H9 (cell line): ENCODE measurements around the gene WFDC12. TPM values are rescaled to one million over a fixed set of nuclear protein-coding genes. Genes with fewer than 3 reads are reported as not detected.

ENCODE experiments used
- DNase-seq: peaks from one replicate; pipeline ENCODE4 v3.0.0-alpha.2; 2017
- H2AFZ ChIP-seq: one replicate; pipeline ENCODE4 v1.6.1; 2013; ENCODE audit warnings: mild to moderate bottlenecking, low read length, control low read depth, moderate library complexity
- H2AK5ac ChIP-seq: 2 replicates; pipeline ENCODE4 v1.6.1; 2013; ENCODE audit warnings: low read length, control low read depth, mixed read lengths; ENCODE audit not compliant: insufficient read length
- H2BK120ac ChIP-seq: one replicate; pipeline ENCODE4 v1.6.1; 2013; ENCODE audit warnings: low read depth, mild to moderate bottlenecking, low read length, control low read depth, inconsistent platforms; ENCODE audit not compliant: poor library complexity, severe bottlenecking
- H2BK12ac ChIP-seq: 2 replicates; pipeline ENCODE4 v1.6.1; 2013; ENCODE audit warnings: low read length, control low read depth, mixed read lengths, low read depth; ENCODE audit not compliant: insufficient read length
- H2BK15ac ChIP-seq: 2 replicates; pipeline ENCODE4 v1.6.1; 2013; ENCODE audit warnings: low read depth, low read length, control low read depth
- H2BK20ac ChIP-seq: one replicate; pipeline ENCODE4 v1.6.1; 2013; ENCODE audit warnings: low read depth, mild to moderate bottlenecking, low read length, control low read depth, inconsistent platforms; ENCODE audit not compliant: poor library complexity, severe bottlenecking
- H2BK5ac ChIP-seq: 2 replicates; pipeline ENCODE4 v1.6.1; 2013; ENCODE audit warnings: low read length, control low read depth, mixed read lengths; ENCODE audit not compliant: insufficient read length
- H3K14ac ChIP-seq: 2 replicates; pipeline ENCODE4 v1.6.1; 2013; ENCODE audit warnings: low read length, control low read depth; ENCODE audit not compliant: insufficient read depth
- H3K18ac ChIP-seq: 2 replicates; pipeline ENCODE4 v1.6.1; 2013; ENCODE audit warnings: low read depth, mild to moderate bottlenecking, mixed read lengths, low read length, control low read depth; ENCODE audit not compliant: insufficient read length
- H3K23ac ChIP-seq: 2 replicates; pipeline ENCODE4 v1.6.1; 2013; ENCODE audit warnings: low read length, control low read depth, mixed read lengths, low read depth; ENCODE audit not compliant: insufficient read length
- H3K23me2 ChIP-seq: 2 replicates; pipeline ENCODE4 v1.6.1; 2013; ENCODE audit warnings: low read depth, mild to moderate bottlenecking, mixed read lengths, low read length, control low read depth; ENCODE audit not compliant: insufficient read length, poor library complexity, severe bottlenecking
- H3K27ac ChIP-seq: 2 replicates; pipeline ENCODE4 v1.5.1; 2013; ENCODE audit warnings: low read length, control low read depth, mixed read lengths, low read depth; ENCODE audit not compliant: insufficient read length
- H3K27me3 ChIP-seq: 2 replicates; pipeline ENCODE4 v1.6.1; 2013; ENCODE audit warnings: low read length, control low read depth, inconsistent platforms; ENCODE audit not compliant: insufficient read depth
- H3K4ac ChIP-seq: 2 replicates; pipeline ENCODE4 v1.6.1; 2013; ENCODE audit warnings: low read depth, mild to moderate bottlenecking, control low read depth, inconsistent platforms, low read length, moderate library complexity
- H3K4me1 ChIP-seq: 2 replicates; pipeline ENCODE4 v1.6.1; 2013; ENCODE audit warnings: low read length, control low read depth, inconsistent platforms; ENCODE audit not compliant: insufficient read depth
- H3K4me2 ChIP-seq: 2 replicates; pipeline ENCODE4 v1.6.1; 2013; ENCODE audit warnings: low read length, control low read depth, mixed read lengths; ENCODE audit not compliant: insufficient read length, insufficient read depth
- H3K56ac ChIP-seq: 2 replicates; pipeline ENCODE4 v1.6.1; 2013; ENCODE audit warnings: low read depth, mild to moderate bottlenecking, mixed read lengths, low read length, control low read depth; ENCODE audit not compliant: insufficient read length
- H3K79me1 ChIP-seq: 2 replicates; pipeline ENCODE4 v1.6.1; 2013; ENCODE audit warnings: low read depth, mild to moderate bottlenecking, moderate library complexity, low read length, control low read depth, inconsistent platforms; ENCODE audit not compliant: insufficient read depth, poor library complexity, severe bottlenecking
- H3K79me2 ChIP-seq: 2 replicates; pipeline ENCODE4 v1.6.1; 2013; ENCODE audit warnings: low read length, control low read depth, inconsistent platforms; ENCODE audit not compliant: insufficient read depth
- H3K9ac ChIP-seq: 2 replicates; pipeline ENCODE4 v1.6.1; 2013; ENCODE audit warnings: low read length, control low read depth, mixed read lengths; ENCODE audit not compliant: insufficient read length; ENCODE audit errors: extremely low read depth
- H3K9me3 ChIP-seq: one replicate; pipeline ENCODE4 v1.6.1; 2013; ENCODE audit warnings: low read depth, low read length, inconsistent platforms; ENCODE audit not compliant: control insufficient read depth
- H3T11ph ChIP-seq: one replicate; pipeline ENCODE4 v1.6.1; 2013; ENCODE audit warnings: mild to moderate bottlenecking, low read length, control low read depth, inconsistent platforms
- H4K20me1 ChIP-seq: one replicate; pipeline ENCODE4 v1.6.1; 2013; ENCODE audit not compliant: control insufficient read depth, insufficient read length, insufficient read depth
- H4K5ac ChIP-seq: 2 replicates; pipeline ENCODE4 v1.6.1; 2013; ENCODE audit warnings: low read depth, mild to moderate bottlenecking, mixed read lengths, low read length, control low read depth; ENCODE audit not compliant: insufficient read length
- H4K8ac ChIP-seq: replicated peaks from 2 replicates; pipeline ENCODE4 v1.6.1; 2013; ENCODE audit warnings: low read length, control low read depth, mixed read lengths, low read depth; ENCODE audit not compliant: insufficient read length
- H4K91ac ChIP-seq: 2 replicates; pipeline ENCODE4 v1.6.1; 2013; ENCODE audit warnings: low read depth, mild to moderate bottlenecking, moderate library complexity, mixed read lengths, low read length, control low read depth; ENCODE audit not compliant: insufficient read length
- H3K27ac Mint-ChIP-seq, 3 experiments: 2 replicates in 2 of 3; 3 replicates in 1 of 3; pipeline ENCODE4 v1.8.0; 2020 to 2021; ENCODE audit warnings: mixed read lengths in 3 of 3, mild to moderate bottlenecking in 1 of 3, moderate library complexity in 1 of 3
- H3K27me3 Mint-ChIP-seq: 2 replicates; pipeline ENCODE4 v1.8.0; 2021; ENCODE audit warnings: low read depth, mild to moderate bottlenecking, moderate library complexity, mixed read lengths
- H3K36me3 Mint-ChIP-seq, 3 experiments: 2 replicates in 2 of 3; 3 replicates in 1 of 3; pipeline ENCODE4 v1.8.0; 2020 to 2021; ENCODE audit warnings: low read depth in 3 of 3, mixed read lengths in 3 of 3; ENCODE audit not compliant: insufficient read depth in 1 of 3
- H3K4me1 Mint-ChIP-seq, 2 experiments: 2 replicates each; pipeline ENCODE4 v1.8.0; 2020; ENCODE audit warnings: mixed read lengths in 2 of 2
- H3K4me3 Mint-ChIP-seq, 2 experiments: 2 replicates in 1 of 2; 3 replicates in 1 of 2; pipeline ENCODE4 v1.8.0; 2020 to 2021; ENCODE audit warnings: mild to moderate bottlenecking in 2 of 2, mixed read lengths in 2 of 2, moderate library complexity in 1 of 2
- H3K9me3 Mint-ChIP-seq, 2 experiments: 2 replicates in 1 of 2; 3 replicates in 1 of 2; pipeline ENCODE4 v1.8.0; 2020; ENCODE audit warnings: mild to moderate bottlenecking in 2 of 2, mixed read lengths in 2 of 2, moderate library complexity in 1 of 2
- WGBS: extraction: QIAGEN DNeasy Blood & Tissue Kit; methylation state at CpG from one replicate; pipeline ENCODE4 v1.1.7; 2013; ENCODE audit warnings: missing lambda C conversion rate, low lambda C conversion rate, mixed read lengths; ENCODE audit not compliant: insufficient read length; ENCODE audit errors: extremely low coverage; 5-methylcytosine and 5-hydroxymethylcytosine counted together
- total RNA-seq: library from RNA; stranded (reverse); gene quantifications from 2 replicates; pipeline ENCODE4 v1.2.1, GENCODE V29; 2021
- TF ChIP-seq, protein P1 (sequence below): fragments of 200-600 bp; sonication (generic); conservative IDR thresholded peaks from 3 replicates; pipeline ENCODE4 v1.8.0; 2021; ENCODE audit warnings: antibody characterized with exemption, mild to moderate bottlenecking

The WFDC12 gene
- total RNA-seq, 1 experiment from 2014 or later = not detected

DNA sequence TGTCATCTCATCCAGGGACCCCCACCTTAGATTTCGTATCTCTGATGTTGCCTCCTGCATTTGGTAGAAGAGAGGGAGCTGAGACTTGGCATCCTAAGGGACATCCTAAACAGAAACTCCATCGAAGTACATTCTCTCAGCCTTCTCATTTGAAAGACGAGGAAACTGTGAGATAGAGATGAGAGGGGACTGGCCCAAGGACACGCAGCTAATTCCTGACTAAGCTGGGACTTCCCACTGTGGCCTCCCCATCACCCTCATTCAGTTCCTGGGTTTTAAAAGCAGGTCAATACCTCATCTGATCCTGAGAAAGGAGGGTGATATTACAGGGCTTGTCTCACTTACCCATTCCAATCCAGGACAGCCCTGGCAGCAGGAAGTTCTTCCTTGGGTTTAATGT lies 8.4 kb downstream of the WFDC12 start:
- H2BK5ac ChIP-seq = no peak overlapping the region
- no peak overlapping the region for H3T11ph ChIP-seq
- H3K14ac ChIP-seq = no peak overlapping the region
- no peaks in the 10 kb centered on the region for H3K79me2 ChIP-seq
- H3K27me3 ChIP-seq = no peaks in the 10 kb centered on the region
- no peak for DNase-seq
- Mint-ChIP-seq H3K4me1 (peaks cover 9 to 16% of the 10 kb centered on the region in 2 experiments), H3K9me3 (no peaks in the 10 kb centered on the region; a peak in 1 of 5 replicates), H3K27ac (no peak overlapping the region), H3K4me3 (no peak overlapping the region; a peak in 1 of 5 replicates), H3K36me3 (no peaks in the 10 kb centered on the region), H3K27me3 (peaks cover 9% of the 10 kb centered on the region)
- H2BK12ac ChIP-seq = no peak overlapping the region
- H3K23me2 ChIP-seq = no peaks in the 10 kb centered on the region
- H4K91ac ChIP-seq = no peak overlapping the region
- H3K9me3 ChIP-seq = no peaks in the 10 kb centered on the region
- H3K18ac ChIP-seq = no peak overlapping the region
- H3K27ac ChIP-seq = no peak overlapping the region
- H3K23ac ChIP-seq = no peak overlapping the region
- H2AFZ ChIP-seq = no peak overlapping the region
- no peak overlapping the region for H4K5ac ChIP-seq
- H2BK15ac ChIP-seq = no peak overlapping the region
- H2BK20ac ChIP-seq = no peak overlapping the region
- H3K56ac ChIP-seq = no peak overlapping the region
- no peak overlapping the region for H3K9ac ChIP-seq
- H4K8ac ChIP-seq = no peak overlapping the region
- no peak overlapping the region for H2AK5ac ChIP-seq
- no peak overlapping the region for H2BK120ac ChIP-seq
- no peaks in the 10 kb centered on the region for H4K20me1 ChIP-seq
- H3K4me2 ChIP-seq = no peak overlapping the region
- H3K4ac ChIP-seq = no peak overlapping the region
- TF ChIP-seq, protein P1, sequence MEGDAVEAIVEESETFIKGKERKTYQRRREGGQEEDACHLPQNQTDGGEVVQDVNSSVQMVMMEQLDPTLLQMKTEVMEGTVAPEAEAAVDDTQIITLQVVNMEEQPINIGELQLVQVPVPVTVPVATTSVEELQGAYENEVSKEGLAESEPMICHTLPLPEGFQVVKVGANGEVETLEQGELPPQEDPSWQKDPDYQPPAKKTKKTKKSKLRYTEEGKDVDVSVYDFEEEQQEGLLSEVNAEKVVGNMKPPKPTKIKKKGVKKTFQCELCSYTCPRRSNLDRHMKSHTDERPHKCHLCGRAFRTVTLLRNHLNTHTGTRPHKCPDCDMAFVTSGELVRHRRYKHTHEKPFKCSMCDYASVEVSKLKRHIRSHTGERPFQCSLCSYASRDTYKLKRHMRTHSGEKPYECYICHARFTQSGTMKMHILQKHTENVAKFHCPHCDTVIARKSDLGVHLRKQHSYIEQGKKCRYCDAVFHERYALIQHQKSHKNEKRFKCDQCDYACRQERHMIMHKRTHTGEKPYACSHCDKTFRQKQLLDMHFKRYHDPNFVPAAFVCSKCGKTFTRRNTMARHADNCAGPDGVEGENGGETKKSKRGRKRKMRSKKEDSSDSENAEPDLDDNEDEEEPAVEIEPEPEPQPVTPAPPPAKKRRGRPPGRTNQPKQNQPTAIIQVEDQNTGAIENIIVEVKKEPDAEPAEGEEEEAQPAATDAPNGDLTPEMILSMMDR = no peak
- no CpG with 5 or more reads among the region's 4 CpGs for WGBS
- H3K79me1 ChIP-seq = no peaks in the 10 kb centered on the region
- no peaks in the 10 kb centered on the region for H3K4me1 ChIP-seq
